ENCODE measurements around the gene PLCB1.

Gene PLCB1

DNA sequence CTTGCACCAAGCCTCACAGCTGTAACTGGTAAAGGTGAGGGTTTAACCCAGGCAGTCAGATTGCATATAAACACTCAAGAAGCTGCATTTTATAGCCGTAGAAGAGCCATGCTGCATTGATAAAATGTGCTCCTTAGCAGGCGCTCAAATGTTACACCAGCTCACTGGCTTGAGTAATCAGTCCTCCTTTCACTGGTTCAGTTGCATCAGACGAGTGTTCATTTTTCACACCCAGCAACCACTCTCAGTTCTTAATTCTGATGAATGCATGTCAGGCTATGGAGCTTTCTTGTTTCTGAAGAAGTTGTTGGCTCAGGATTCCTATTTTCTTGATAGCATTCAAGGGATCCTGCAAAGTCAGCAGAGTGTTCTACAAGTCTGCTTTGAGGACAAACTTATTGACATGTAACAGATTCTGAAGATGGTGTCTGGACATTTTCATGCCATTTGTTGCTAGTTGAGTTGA, 198.3 kb downstream of the PLCB1 start:
- Histone ChIP-seq H3K4me2 (ENCODE audit: low read length) (no peak overlapping the region), H3K27me3 (ENCODE audit: insufficient read depth, low read length) (no peaks in the 10 kb centered on the region), H3K9ac (ENCODE audit: low read length) (no peak overlapping the region), H4K12ac (ENCODE audit: low read depth, low read length) (no peak overlapping the region), H2AFZ (ENCODE audit: insufficient read depth, low read length, poor library complexity) (no peak overlapping the region), H3K79me1 (ENCODE audit: low read length) (no peaks in the 10 kb centered on the region), H3K79me2 (ENCODE audit: control insufficient read depth, insufficient read depth, low read length, poor library complexity) (no peaks in the 10 kb centered on the region), H3K4ac (ENCODE audit: low read depth, low read length) (no peak overlapping the region), H2BK5ac (ENCODE audit: low read depth, low read length, poor library complexity) (no peak overlapping the region), H3K9me3 (ENCODE audit: insufficient read depth, low read depth, low read length) (no peaks in the 10 kb centered on the region), H3K4me3 (ENCODE audit: low read depth, low read length) (no peak overlapping the region), H3K14ac (ENCODE audit: low read length) (no peak overlapping the region), H2AK5ac (ENCODE audit: low read length) (no peak overlapping the region), H3K36me3 (ENCODE audit: control insufficient read depth in 1 of 2, insufficient read depth in 2 of 2, low read length in 2 of 2) (no peaks in the 10 kb centered on the region), H3K27ac (ENCODE audit: low read depth, low read length) (no peak overlapping the region), H2BK120ac (ENCODE audit: insufficient read depth, low read length, poor library complexity) (no peak overlapping the region), H3K4me1 (ENCODE audit: control insufficient read depth in 1 of 2, insufficient read depth in 2 of 2, low read length in 2 of 2) (peaks cover 2 to 3% of the 10 kb centered on the region in 2 experiments), H3K18ac (ENCODE audit: low read length) (no peak overlapping the region), H4K91ac (ENCODE audit: low read depth, low read length) (no peak overlapping the region), H2BK12ac (ENCODE audit: low read length) (no peak overlapping the region), H4K8ac (ENCODE audit: low read depth, low read length) (no peak overlapping the region), H3K23ac (ENCODE audit: low read length) (no peak overlapping the region)
- no peak for DNase-seq
- WGBS (ENCODE audit: extremely low coverage, insufficient coverage, insufficient read length) = no CpG with 5 or more reads among the region's 3 CpGs

DNA sequence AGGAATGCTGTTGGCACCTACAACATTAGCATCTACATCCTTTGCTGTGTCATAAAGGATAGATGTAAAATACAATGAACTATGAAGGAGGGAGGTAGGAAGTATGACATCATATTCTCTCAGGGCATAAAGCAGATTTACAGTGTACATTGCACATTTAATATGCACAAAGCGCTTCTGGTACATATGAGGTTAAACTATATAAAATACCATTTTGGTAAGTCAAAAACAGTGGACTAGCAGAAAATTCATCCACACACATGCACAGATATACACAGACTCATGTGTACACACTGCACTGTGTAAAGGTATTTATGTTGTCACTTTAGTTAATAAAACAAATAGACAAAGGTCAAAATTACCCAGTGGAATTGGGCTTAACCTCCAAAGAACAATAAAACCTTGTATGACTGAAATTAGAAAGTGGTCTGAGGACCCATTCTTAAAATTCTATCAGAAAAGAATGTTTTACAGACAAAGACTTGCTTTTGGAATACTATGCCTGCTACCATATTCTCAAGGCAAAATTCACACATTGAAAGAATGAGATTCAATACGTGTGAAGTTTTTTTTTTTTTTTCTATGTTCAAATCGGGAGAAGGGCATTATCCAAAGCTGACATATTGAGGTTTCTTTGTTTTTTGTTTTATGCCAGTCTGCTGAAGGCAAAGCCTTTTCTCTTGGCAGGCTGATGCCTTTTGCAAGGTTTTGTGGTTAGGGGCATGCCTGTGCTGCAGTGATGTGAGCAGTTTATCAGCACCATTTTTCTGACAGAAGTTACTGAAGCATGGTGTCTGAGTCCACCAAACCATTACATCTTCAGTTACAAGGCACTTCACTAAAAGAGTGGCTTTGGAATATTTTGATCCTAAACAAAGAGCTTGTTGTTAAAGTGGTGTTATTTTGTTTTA, 199.0 kb downstream of the PLCB1 start:
- Histone ChIP-seq H3K9ac (ENCODE audit: low read length) (no peak overlapping the region), H3K79me2 (ENCODE audit: control insufficient read depth, insufficient read depth, low read length, poor library complexity) (no peaks in the 10 kb centered on the region), H3K4me1 (ENCODE audit: control insufficient read depth in 1 of 2, insufficient read depth in 2 of 2, low read length in 2 of 2) (peaks cover 2 to 3% of the 10 kb centered on the region in 2 experiments), H4K91ac (ENCODE audit: low read depth, low read length) (no peak overlapping the region), H3K4ac (ENCODE audit: low read depth, low read length) (no peak overlapping the region), H3K27ac (ENCODE audit: low read depth, low read length) (no peak overlapping the region), H4K8ac (ENCODE audit: low read depth, low read length) (no peak overlapping the region), H3K9me3 (ENCODE audit: insufficient read depth, low read depth, low read length) (no peaks in the 10 kb centered on the region), H3K14ac (ENCODE audit: low read length) (no peak overlapping the region), H3K4me3 (ENCODE audit: low read depth, low read length) (no peak overlapping the region), H2BK12ac (ENCODE audit: low read length) (no peak overlapping the region), H3K23ac (ENCODE audit: low read length) (no peak overlapping the region), H3K79me1 (ENCODE audit: low read length) (no peaks in the 10 kb centered on the region), H2BK5ac (ENCODE audit: low read depth, low read length, poor library complexity) (no peak overlapping the region), H3K4me2 (ENCODE audit: low read length) (no peak overlapping the region), H3K27me3 (ENCODE audit: insufficient read depth, low read length) (no peaks in the 10 kb centered on the region), H2AK5ac (ENCODE audit: low read length) (no peak overlapping the region), H2BK120ac (ENCODE audit: insufficient read depth, low read length, poor library complexity) (no peak overlapping the region), H4K12ac (ENCODE audit: low read depth, low read length) (no peak overlapping the region), H3K36me3 (ENCODE audit: control insufficient read depth in 1 of 2, insufficient read depth in 2 of 2, low read length in 2 of 2) (no peaks in the 10 kb centered on the region), H3K18ac (ENCODE audit: low read length) (no peak overlapping the region), H2AFZ (ENCODE audit: insufficient read depth, low read length, poor library complexity) (no peak overlapping the region)
- WGBS (ENCODE audit: extremely low coverage, insufficient coverage, insufficient read length) = no CpG with 5 or more reads among the region's 3 CpGs
- no peak for DNase-seq

DNA sequence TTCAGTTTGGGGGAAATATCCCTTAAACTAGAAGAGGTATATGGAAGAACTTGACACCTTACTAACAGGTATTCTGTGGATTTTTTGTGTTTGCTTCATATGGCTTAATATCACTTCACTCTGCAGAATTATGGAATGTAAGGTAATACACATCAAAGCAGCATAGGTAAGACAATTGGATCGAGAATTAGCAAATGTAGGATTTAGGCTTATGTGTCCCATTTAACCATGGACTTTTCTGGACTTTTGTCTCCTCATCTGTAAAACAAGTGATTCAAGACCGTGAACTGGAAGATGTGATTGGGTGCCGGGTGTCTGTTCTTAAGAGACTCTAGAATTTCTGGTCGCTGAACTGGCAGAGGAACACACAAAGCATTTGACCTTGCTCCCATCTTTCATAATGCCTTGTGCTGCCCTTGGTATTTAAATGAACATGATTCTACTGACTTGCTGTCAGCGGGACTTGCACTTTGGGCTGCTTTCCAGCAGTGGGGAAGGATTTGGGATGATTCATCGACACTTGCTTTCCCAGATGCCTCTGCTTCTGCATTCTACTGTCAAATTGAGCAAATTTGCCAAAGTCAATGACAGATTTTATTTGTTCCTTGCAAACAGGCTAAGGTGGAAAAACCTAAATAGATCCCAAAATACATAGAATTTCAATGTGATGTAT, 199.8 kb downstream of the PLCB1 start:
- no peak overlapping the region for H4K8ac ChIP-seq (ENCODE audit: low read depth, low read length)
- H3K9ac ChIP-seq (ENCODE audit: low read length) = no peak overlapping the region
- H3K27ac ChIP-seq (ENCODE audit: low read depth, low read length) = no peak overlapping the region
- H3K4me3 ChIP-seq (ENCODE audit: low read depth, low read length) = no peak overlapping the region
- no peak overlapping the region for H3K18ac ChIP-seq (ENCODE audit: low read length)
- H3K4me1 ChIP-seq (ENCODE audit: control insufficient read depth in 1 of 2, insufficient read depth in 2 of 2, low read length in 2 of 2) = peaks cover 2 to 3% of the 10 kb centered on the region in 2 experiments
- H3K27me3 ChIP-seq (ENCODE audit: insufficient read depth, low read length) = no peaks in the 10 kb centered on the region
- no peaks in the 10 kb centered on the region for H3K79me1 ChIP-seq (ENCODE audit: low read length)
- no peaks in the 10 kb centered on the region for H3K36me3 ChIP-seq (ENCODE audit: control insufficient read depth in 1 of 2, insufficient read depth in 2 of 2, low read length in 2 of 2)
- no peak overlapping the region for H3K14ac ChIP-seq (ENCODE audit: low read length)
- H2BK5ac ChIP-seq (ENCODE audit: low read depth, low read length, poor library complexity) = no peak overlapping the region
- no peaks in the 10 kb centered on the region for H3K79me2 ChIP-seq (ENCODE audit: control insufficient read depth, insufficient read depth, low read length, poor library complexity)
- no peaks in the 10 kb centered on the region for H3K9me3 ChIP-seq (ENCODE audit: insufficient read depth, low read depth, low read length)
- DNase-seq = no peak
- H4K12ac ChIP-seq (ENCODE audit: low read depth, low read length) = no peak overlapping the region
- no peak overlapping the region for H2BK12ac ChIP-seq (ENCODE audit: low read length)
- no peak overlapping the region for H4K91ac ChIP-seq (ENCODE audit: low read depth, low read length)
- H2AK5ac ChIP-seq (ENCODE audit: low read length) = no peak overlapping the region
- no peak overlapping the region for H2AFZ ChIP-seq (ENCODE audit: insufficient read depth, low read length, poor library complexity)
- WGBS (ENCODE audit: extremely low coverage, insufficient coverage, insufficient read length) = no CpG with 5 or more reads among the region's 6 CpGs
- H3K4ac ChIP-seq (ENCODE audit: low read depth, low read length) = no peak overlapping the region
- H3K4me2 ChIP-seq (ENCODE audit: low read length) = no peak overlapping the region
- no peak overlapping the region for H3K23ac ChIP-seq (ENCODE audit: low read length)
- no peak overlapping the region for H2BK120ac ChIP-seq (ENCODE audit: insufficient read depth, low read length, poor library complexity)

DNA sequence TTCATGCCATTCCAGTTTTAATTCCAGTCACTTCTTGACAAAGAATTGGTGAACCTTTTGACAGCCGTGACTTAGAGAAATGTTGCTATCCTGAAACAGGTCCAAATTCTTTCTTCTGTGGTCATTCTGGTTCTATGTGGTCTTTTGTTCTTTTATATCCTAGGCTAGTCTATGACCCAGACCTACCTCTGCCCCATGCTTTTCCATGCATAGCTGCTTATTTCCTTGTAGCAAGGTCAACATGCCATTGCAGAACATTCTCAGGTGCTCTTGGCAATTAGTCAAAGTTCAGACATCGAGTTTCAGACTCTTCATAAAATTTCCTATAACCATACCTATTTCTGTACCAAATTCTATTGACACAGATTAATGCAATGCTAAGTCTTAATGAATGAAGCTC, 202.6 kb downstream of the PLCB1 start:
- Histone ChIP-seq H3K4ac (ENCODE audit: low read depth, low read length) (no peak overlapping the region), H4K91ac (ENCODE audit: low read depth, low read length) (no peak overlapping the region), H3K9ac (ENCODE audit: low read length) (no peak overlapping the region), H4K12ac (ENCODE audit: low read depth, low read length) (no peak overlapping the region), H3K14ac (ENCODE audit: low read length) (no peak overlapping the region), H2BK12ac (ENCODE audit: low read length) (no peak overlapping the region), H2BK120ac (ENCODE audit: insufficient read depth, low read length, poor library complexity) (no peak overlapping the region), H3K23ac (ENCODE audit: low read length) (no peak overlapping the region), H2AK5ac (ENCODE audit: low read length) (no peak overlapping the region), H4K8ac (ENCODE audit: low read depth, low read length) (no peak overlapping the region), H3K27ac (ENCODE audit: low read depth, low read length) (no peak overlapping the region), H3K9me3 (ENCODE audit: insufficient read depth, low read depth, low read length) (no peaks in the 10 kb centered on the region), H3K18ac (ENCODE audit: low read length) (no peak overlapping the region), H3K4me3 (ENCODE audit: low read depth, low read length) (no peak overlapping the region), H3K36me3 (ENCODE audit: control insufficient read depth in 1 of 2, insufficient read depth in 2 of 2, low read length in 2 of 2) (no peaks in the 10 kb centered on the region), H3K27me3 (ENCODE audit: insufficient read depth, low read length) (no peaks in the 10 kb centered on the region), H3K79me2 (ENCODE audit: control insufficient read depth, insufficient read depth, low read length, poor library complexity) (no peaks in the 10 kb centered on the region), H3K4me2 (ENCODE audit: low read length) (no peak overlapping the region), H3K4me1 (ENCODE audit: control insufficient read depth in 1 of 2, insufficient read depth in 2 of 2, low read length in 2 of 2) (peaks cover 2 to 3% of the 10 kb centered on the region in 2 experiments), H2BK5ac (ENCODE audit: low read depth, low read length, poor library complexity) (no peak overlapping the region), H3K79me1 (ENCODE audit: low read length) (no peaks in the 10 kb centered on the region), H2AFZ (ENCODE audit: insufficient read depth, low read length, poor library complexity) (no peak overlapping the region)
- DNase-seq = no peak
- WGBS (ENCODE audit: extremely low coverage, insufficient coverage, insufficient read length) = no CpG with 5 or more reads among the region's 2 CpGs

Data from trophoblast cell (in vitro differentiated cells and primary cell).